Measurements from ENCODE around the gene CCDC83. TPM values are rescaled to one million over a fixed set of nuclear protein-coding genes. Genes with fewer than 3 reads are reported as not detected.
A peak's percentile ranks its signal among the peaks of the same experiment; 100 is the strongest.

The CCDC83 gene
- total RNA-seq, 1 donor from 2014 or later = not detected

DNA sequence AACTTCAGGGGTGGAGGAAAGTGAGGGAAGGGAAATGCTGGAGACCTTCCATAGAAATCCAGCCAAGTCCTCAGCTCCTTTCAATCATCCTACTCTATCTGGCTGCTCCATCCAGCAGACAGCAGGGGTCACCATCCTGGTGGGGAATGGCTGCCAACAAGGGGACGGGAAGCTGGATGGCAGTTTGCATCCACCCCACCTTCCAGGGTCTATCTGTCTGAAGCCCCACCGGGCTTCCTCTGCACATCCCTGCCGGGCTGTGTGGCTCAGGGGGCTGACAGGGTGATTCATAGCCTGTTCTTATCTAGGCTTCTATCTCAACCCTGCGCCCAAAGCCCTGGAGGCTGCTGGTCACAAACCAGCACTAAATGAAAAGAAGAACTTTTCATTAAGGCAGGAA lies 45.3 kb upstream of the CCDC83 start:
- Mint-ChIP-seq H3K36me3 (ENCODE audit: low read depth, unreplicated experiment) (no peaks in the 10 kb centered on the region), H3K27ac (ENCODE audit: unreplicated experiment) (no peak overlapping the region), H3K27me3 (ENCODE audit: unreplicated experiment) (peaks cover 10% of the 10 kb centered on the region), H3K4me1 (ENCODE audit: unreplicated experiment) (peaks cover 13% of the 10 kb centered on the region), H3K4me3 (ENCODE audit: unreplicated experiment) (peak overlapping the region; percentile 84), H3K9me3 (ENCODE audit: unreplicated experiment) (no peaks in the 10 kb centered on the region)
- TF ChIP-seq, protein P1, sequence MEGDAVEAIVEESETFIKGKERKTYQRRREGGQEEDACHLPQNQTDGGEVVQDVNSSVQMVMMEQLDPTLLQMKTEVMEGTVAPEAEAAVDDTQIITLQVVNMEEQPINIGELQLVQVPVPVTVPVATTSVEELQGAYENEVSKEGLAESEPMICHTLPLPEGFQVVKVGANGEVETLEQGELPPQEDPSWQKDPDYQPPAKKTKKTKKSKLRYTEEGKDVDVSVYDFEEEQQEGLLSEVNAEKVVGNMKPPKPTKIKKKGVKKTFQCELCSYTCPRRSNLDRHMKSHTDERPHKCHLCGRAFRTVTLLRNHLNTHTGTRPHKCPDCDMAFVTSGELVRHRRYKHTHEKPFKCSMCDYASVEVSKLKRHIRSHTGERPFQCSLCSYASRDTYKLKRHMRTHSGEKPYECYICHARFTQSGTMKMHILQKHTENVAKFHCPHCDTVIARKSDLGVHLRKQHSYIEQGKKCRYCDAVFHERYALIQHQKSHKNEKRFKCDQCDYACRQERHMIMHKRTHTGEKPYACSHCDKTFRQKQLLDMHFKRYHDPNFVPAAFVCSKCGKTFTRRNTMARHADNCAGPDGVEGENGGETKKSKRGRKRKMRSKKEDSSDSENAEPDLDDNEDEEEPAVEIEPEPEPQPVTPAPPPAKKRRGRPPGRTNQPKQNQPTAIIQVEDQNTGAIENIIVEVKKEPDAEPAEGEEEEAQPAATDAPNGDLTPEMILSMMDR (IDR thresholded peaks at IDR 0.05; ENCODE audit: unreplicated experiment) = no peak
- peak; percentile 38 for DNase-seq (ENCODE audit: low spot score)

DNA sequence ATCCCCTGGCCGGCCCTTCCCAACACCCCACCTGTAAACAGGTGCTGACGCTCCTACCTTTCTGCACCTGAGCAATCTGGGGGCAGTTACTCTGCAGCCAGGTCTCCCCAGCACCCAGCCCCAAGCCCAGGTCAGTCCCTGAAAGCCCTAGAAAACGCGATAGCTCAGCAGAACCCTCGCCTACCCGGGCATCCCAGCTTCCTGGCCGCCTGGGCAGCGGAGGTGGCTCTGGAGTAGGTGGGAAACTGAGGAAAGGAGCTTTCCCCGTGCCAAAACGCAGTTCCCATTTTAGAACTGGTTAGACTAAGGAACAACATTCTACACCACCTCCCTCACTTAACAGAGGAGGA lies 44.7 kb upstream of the CCDC83 start:
- TF ChIP-seq, protein P1 (IDR thresholded peaks at IDR 0.05; ENCODE audit: unreplicated experiment) = no peak
- peak; percentile 15 for DNase-seq (ENCODE audit: low spot score)
- no peaks in the 10 kb centered on the region for H3K36me3 Mint-ChIP-seq (ENCODE audit: low read depth, unreplicated experiment)
- H3K27me3 Mint-ChIP-seq (ENCODE audit: unreplicated experiment) = peaks cover 10% of the 10 kb centered on the region
- H3K4me3 Mint-ChIP-seq (ENCODE audit: unreplicated experiment) = peak overlapping the region; percentile 84
- H3K4me1 Mint-ChIP-seq (ENCODE audit: unreplicated experiment) = peaks cover 13% of the 10 kb centered on the region
- H3K27ac Mint-ChIP-seq (ENCODE audit: unreplicated experiment) = no peak overlapping the region
- H3K9me3 Mint-ChIP-seq (ENCODE audit: unreplicated experiment) = no peaks in the 10 kb centered on the region

DNA sequence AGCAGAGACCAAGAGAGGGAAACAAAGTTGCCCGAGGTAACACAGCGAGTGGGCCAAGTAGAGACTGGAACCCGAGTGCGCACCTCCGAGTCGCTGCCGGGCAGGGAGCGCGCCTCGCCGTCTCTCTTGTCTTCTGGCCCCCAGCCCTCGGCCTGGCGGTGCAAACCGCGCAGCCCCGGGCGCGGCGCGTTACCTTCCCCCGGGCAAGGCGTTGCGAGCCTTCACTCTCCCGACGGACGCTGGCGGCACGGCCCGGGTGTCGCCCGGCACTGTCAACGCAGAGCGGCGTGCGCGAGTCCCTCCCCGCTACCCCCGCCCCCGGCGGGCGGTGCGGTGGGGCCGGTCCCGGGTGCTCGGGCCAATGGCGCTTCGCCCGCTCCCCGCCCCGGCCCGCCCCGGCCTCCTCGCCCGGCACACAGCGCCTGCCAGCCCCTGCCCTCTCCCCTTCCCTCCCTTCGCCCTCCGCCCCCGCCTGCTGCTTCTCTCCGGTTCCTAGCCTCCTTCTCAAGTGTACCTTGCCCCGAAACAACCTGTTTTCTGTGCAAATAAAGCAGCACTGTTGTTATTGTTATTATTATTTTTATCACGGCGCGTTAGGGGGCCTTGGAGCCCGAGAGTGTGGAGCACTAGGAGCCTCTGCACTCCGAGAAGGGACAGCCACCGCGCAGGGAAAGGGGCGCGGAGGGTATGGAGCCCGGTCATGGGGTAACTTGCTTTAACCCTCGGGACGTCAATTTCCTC lies 44.1 kb upstream of the CCDC83 start, which contains the start of gene SYTL2:
Gene SYTL2, minus strand, starts transcription at position 271 of the 741 bp plus-strand sequence. CDS start 53,416 bp downstream, outside the sequence.
- Mint-ChIP-seq H3K27me3 (ENCODE audit: unreplicated experiment) (peaks cover 10% of the 10 kb centered on the region), H3K4me3 (ENCODE audit: unreplicated experiment) (peak within 1 kb of the TSS; percentile 88), H3K9me3 (ENCODE audit: unreplicated experiment) (no peaks in the 10 kb centered on the region), H3K4me1 (ENCODE audit: unreplicated experiment) (peaks cover 13% of the 10 kb centered on the region), H3K27ac (ENCODE audit: unreplicated experiment) (peak within 1 kb of the TSS; percentile 24), H3K36me3 (ENCODE audit: low read depth, unreplicated experiment) (no peaks in the 10 kb centered on the region)
- DNase-seq (ENCODE audit: low spot score) = peak; percentile 64
- TF ChIP-seq, protein P1 (IDR thresholded peaks at IDR 0.05; ENCODE audit: unreplicated experiment) = no peak

DNA sequence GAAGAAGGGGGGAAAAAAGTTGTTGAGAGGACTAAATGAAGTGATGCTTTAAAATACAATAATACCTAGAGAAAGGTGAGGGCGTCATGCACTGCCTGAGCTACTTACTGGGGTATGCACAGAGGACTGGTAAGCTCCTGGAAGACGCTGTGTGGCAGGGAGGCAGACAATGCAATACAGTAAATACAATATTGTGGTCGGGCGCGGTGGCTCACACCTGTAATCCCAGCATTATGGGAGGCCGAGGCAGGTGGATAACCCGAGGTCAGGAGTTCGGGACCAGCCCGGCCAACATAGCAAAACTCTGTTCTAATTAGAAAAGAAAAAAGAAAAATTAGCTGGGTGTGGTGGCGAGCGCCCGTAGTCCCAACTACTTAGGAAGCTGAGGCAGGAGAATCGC lies 43.6 kb upstream of the CCDC83 start:
- peaks cover 13% of the 10 kb centered on the region for H3K4me1 Mint-ChIP-seq (ENCODE audit: unreplicated experiment)
- no peaks in the 10 kb centered on the region for H3K9me3 Mint-ChIP-seq (ENCODE audit: unreplicated experiment)
- no peak for DNase-seq (ENCODE audit: low spot score)
- H3K27ac Mint-ChIP-seq (ENCODE audit: unreplicated experiment) = peak overlapping the region; percentile 24
- peak overlapping the region; percentile 88 for H3K4me3 Mint-ChIP-seq (ENCODE audit: unreplicated experiment)
- TF ChIP-seq, protein P1 (IDR thresholded peaks at IDR 0.05; ENCODE audit: unreplicated experiment) = no peak
- no peaks in the 10 kb centered on the region for H3K36me3 Mint-ChIP-seq (ENCODE audit: low read depth, unreplicated experiment)
- H3K27me3 Mint-ChIP-seq (ENCODE audit: unreplicated experiment) = peaks cover 10% of the 10 kb centered on the region

DNA sequence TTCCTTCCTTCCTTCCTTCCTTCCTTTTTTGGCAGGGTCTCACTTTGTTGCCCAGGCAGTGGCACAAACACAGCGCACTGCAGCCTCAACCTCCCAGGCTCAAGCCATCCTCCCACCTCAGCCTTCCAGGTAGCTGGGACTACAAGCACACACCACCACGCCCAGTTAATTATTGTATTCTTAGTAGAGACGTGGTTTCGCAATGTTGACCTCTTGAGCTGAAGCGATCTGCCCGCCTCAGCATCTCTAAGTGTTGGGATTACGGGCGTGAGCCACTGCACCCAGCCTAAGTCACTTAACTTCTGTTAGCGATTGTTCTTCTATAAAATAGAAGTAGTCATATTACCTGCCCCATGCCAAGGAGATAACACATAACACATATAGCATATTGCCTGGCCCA lies 41.5 kb upstream of the CCDC83 start:
- H3K4me1 Mint-ChIP-seq (ENCODE audit: unreplicated experiment) = peaks cover 13% of the 10 kb centered on the region
- peaks cover 10% of the 10 kb centered on the region for H3K27me3 Mint-ChIP-seq (ENCODE audit: unreplicated experiment)
- H3K27ac Mint-ChIP-seq (ENCODE audit: unreplicated experiment) = no peak overlapping the region

More for the DNA sequence above, 41.5 kb upstream of the CCDC83 start:
- no peaks in the 10 kb centered on the region for H3K36me3 Mint-ChIP-seq (ENCODE audit: low read depth, unreplicated experiment)
- H3K4me3 Mint-ChIP-seq (ENCODE audit: unreplicated experiment) = no peak overlapping the region
- TF ChIP-seq, protein P1 (IDR thresholded peaks at IDR 0.05; ENCODE audit: unreplicated experiment) = no peak
- no peak for DNase-seq (ENCODE audit: low spot score)
- no peaks in the 10 kb centered on the region for H3K9me3 Mint-ChIP-seq (ENCODE audit: unreplicated experiment)

All from endothelial cell (in vitro differentiated cells).